ENCODE measurements around the gene BCKDK. TPM values are rescaled to one million over a fixed set of nuclear protein-coding genes. Genes with fewer than 3 reads are reported as not detected.

The BCKDK gene
- total RNA-seq, 4 donors from 2014 or later, result 34.1 to 73.7 (median 51.4) TPM

- H3K36me3 ChIP-seq, result peaks cover 3 to 100% (median 98%) of the 10 kb centered on the region in 4 donors
- no peak for DNase-seq (ENCODE audit: extremely low spot score)
- intact Hi-C loops (cut with DNase I), result no loop called here
- no peaks in the 10 kb centered on the region for H3K27me3 ChIP-seq
- H3K4me1 ChIP-seq, result peaks cover 3 to 24% (median 12%) of the 10 kb centered on the region in 4 donors
- TF ChIP-seq POLR2AphosphoS5 (IDR thresholded peaks at IDR 0.05), result no peak
- no peak for TF ChIP-seq CTCF (IDR thresholded peaks at IDR 0.05)
- no peak for TF ChIP-seq POLR2A (IDR thresholded peaks at IDR 0.05; ENCODE audit: low read depth)
- TF ChIP-seq EP300 (IDR thresholded peaks at IDR 0.05), result no peak
- H3K9me3 ChIP-seq, result no peaks in the 10 kb centered on the region
- 91% methylated on average over 4 of the region's 16 CpGs for WGBS
- no peak overlapping the region for H3K4me3 ChIP-seq
- H3K27ac ChIP-seq (replicated peaks in 1 of 4), result no peak overlapping the region
Observed at GRCh38 chr16:31084584-31085302, 23.4 kb upstream of the BCKDK start.

GRCh38 chr16:31085411-31085810 is 22.8 kb upstream of the BCKDK start:
- DNase-seq (ENCODE audit: extremely low spot score), result no peak
- no peak overlapping the region for H3K4me3 ChIP-seq
- H3K9me3 ChIP-seq, result no peaks in the 10 kb centered on the region
- H3K27me3 ChIP-seq, result no peaks in the 10 kb centered on the region
- no peak overlapping the region for H3K27ac ChIP-seq (replicated peaks in 1 of 4)
- peaks cover 2 to 100% (median 96%) of the 10 kb centered on the region in 4 donors for H3K36me3 ChIP-seq
- 87% methylated on average over 8 of the region's 8 CpGs for WGBS
- H3K4me1 ChIP-seq, result peaks cover 3 to 24% (median 12%) of the 10 kb centered on the region in 4 donors
- no peak for TF ChIP-seq POLR2A (IDR thresholded peaks at IDR 0.05; ENCODE audit: low read depth)
- TF ChIP-seq CTCF (IDR thresholded peaks at IDR 0.05), result no peak
- TF ChIP-seq POLR2AphosphoS5 (IDR thresholded peaks at IDR 0.05), result no peak
- no peak for TF ChIP-seq EP300 (IDR thresholded peaks at IDR 0.05)
- intact Hi-C loops (cut with DNase I), result no loop called here

GRCh38 chr16:31085873-31086628 is 22.1 kb upstream of the BCKDK start:
- H3K4me3 ChIP-seq, result no peak overlapping the region
- no peaks in the 10 kb centered on the region for H3K9me3 ChIP-seq
- no peak for TF ChIP-seq EP300 (IDR thresholded peaks at IDR 0.05)
- TF ChIP-seq POLR2AphosphoS5 (IDR thresholded peaks at IDR 0.05), result no peak
- TF ChIP-seq POLR2A (IDR thresholded peaks at IDR 0.05; ENCODE audit: low read depth), result no peak
- TF ChIP-seq CTCF (IDR thresholded peaks at IDR 0.05), result no peak
- peaks cover 8 to 100% (median 96%) of the 10 kb centered on the region in 4 donors for H3K36me3 ChIP-seq
- H3K27me3 ChIP-seq, result no peaks in the 10 kb centered on the region
- peaks cover 3 to 21% (median 12%) of the 10 kb centered on the region in 4 donors for H3K4me1 ChIP-seq
- WGBS, result 91% methylated on average over 14 of the region's 18 CpGs
- intact Hi-C loops (cut with DNase I), result no loop called here
- H3K27ac ChIP-seq (replicated peaks in 1 of 4), result no peak overlapping the region
- no peak for DNase-seq (ENCODE audit: extremely low spot score)

DNA sequence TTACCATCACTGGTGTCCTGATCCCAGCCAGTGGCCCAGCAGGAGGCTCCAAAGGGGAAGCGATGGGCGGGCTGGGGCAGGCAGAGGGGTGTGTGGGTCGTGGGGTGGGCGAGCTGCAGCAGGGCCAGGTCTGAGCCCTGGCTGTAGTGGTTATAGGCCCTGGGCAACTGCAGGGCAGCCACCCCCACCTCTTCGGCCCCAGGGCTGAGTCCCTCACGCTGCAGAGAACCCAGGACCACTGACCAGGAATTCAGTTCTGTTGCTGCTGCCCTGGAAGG is 21.6 kb upstream of the BCKDK start:
- intact Hi-C loops (cut with DNase I), result no loop called here
- H3K27me3 ChIP-seq, result no peaks in the 10 kb centered on the region
- H3K36me3 ChIP-seq, result peaks cover 9 to 100% (median 96%) of the 10 kb centered on the region in 4 donors
- DNase-seq (ENCODE audit: extremely low spot score), result no peak
- H3K4me3 ChIP-seq, result no peak overlapping the region
- peaks cover 3 to 16% (median 10%) of the 10 kb centered on the region in 4 donors for H3K4me1 ChIP-seq
- 79% methylated on average over 4 of the region's 6 CpGs for WGBS
- H3K27ac ChIP-seq (replicated peaks in 1 of 4), result no peak overlapping the region
- H3K9me3 ChIP-seq, result no peaks in the 10 kb centered on the region
- no peak for TF ChIP-seq POLR2AphosphoS5 (IDR thresholded peaks at IDR 0.05)
- no peak for TF ChIP-seq POLR2A (IDR thresholded peaks at IDR 0.05; ENCODE audit: low read depth)
- TF ChIP-seq CTCF (IDR thresholded peaks at IDR 0.05), result no peak
- TF ChIP-seq EP300 (IDR thresholded peaks at IDR 0.05), result no peak

Measured in esophagus muscularis mucosa (tissue), 4 donors.